ENCODE data around the gene FARS2. TPM values are rescaled to one million over a fixed set of nuclear protein-coding genes. Genes with fewer than 3 reads are reported as not detected.

FARS2 gene
- total and polyA plus RNA-seq, 2 of the 13 experiments (the other 11 are each of a cell fraction or from before 2014, with no cell fraction given), result 15.4 to 26.0 TPM

- no peaks in the 10 kb centered on the region for H3K4me1 ChIP-seq (ENCODE audit: insufficient read depth, low read length)
- ChIA-PET POLR2A (no interaction called here), CTCF (ENCODE audit: low intra/inter-chr PET ratio, low total read pairs) (no interaction called here)
- in situ Hi-C loops (cut with HindIII; ENCODE audit: extremely low pct_ligation_motif_present, low pct_unique_long_range_greater_than_20kb), result no loop called here
- no peak overlapping the region for H3K9ac ChIP-seq (ENCODE audit: insufficient read depth, low read depth, low read length)
- H3K27ac ChIP-seq (ENCODE audit: extremely low read length, insufficient read depth, low read length), result no peak overlapping the region
- H4K20me1 ChIP-seq (ENCODE audit: insufficient read depth, low read length), result no peaks in the 10 kb centered on the region; the same call in 1 of the 2 replicates
- TF ChIP-seq ZNF670 (CRISPR knock-in tag; IDR thresholded peaks at IDR 0.05; ENCODE audit: borderline replicate concordance) (no peak), TRIM22 (IDR thresholded peaks at IDR 0.05) (no peak), NPAS2 (CRISPR knock-in tag; IDR thresholded peaks at IDR 0.05; ENCODE audit: borderline replicate concordance) (no peak), ZFYVE20 (CRISPR knock-in tag; IDR thresholded peaks at IDR 0.05; ENCODE audit: borderline replicate concordance, low read depth) (no peak), ZMAT5 (CRISPR knock-in tag; IDR thresholded peaks at IDR 0.05; ENCODE audit: borderline replicate concordance, low read depth) (no peak), ZNF562 (CRISPR knock-in tag; IDR thresholded peaks at IDR 0.05; ENCODE audit: borderline replicate concordance) (no peak), TEF (CRISPR knock-in tag; IDR thresholded peaks at IDR 0.05) (no peak), SMARCE1 (IDR thresholded peaks at IDR 0.05; ENCODE audit: borderline replicate concordance) (no peak), RBFOX2 (IDR thresholded peaks at IDR 0.05; ENCODE audit: low read depth, low read length) (no peak), ZNF737 (CRISPR knock-in tag; IDR thresholded peaks at IDR 0.05; ENCODE audit: borderline replicate concordance) (no peak), ZNF431 (CRISPR knock-in tag; IDR thresholded peaks at IDR 0.05; ENCODE audit: borderline replicate concordance, low read depth) (no peak), ZMYM2 (CRISPR knock-in tag; IDR thresholded peaks at IDR 0.05) (no peak), CTCF (CRISPR knock-in tag; IDR thresholded peaks at IDR 0.05) (no peak), SMAD3 (CRISPR knock-in tag; IDR thresholded peaks at IDR 0.05) (no peak), TIGD3 (CRISPR knock-in tag; IDR thresholded peaks at IDR 0.05; ENCODE audit: borderline replicate concordance) (no peak), STAG1 (CRISPR knock-in tag; IDR thresholded peaks at IDR 0.05) (no peak), NFATC3 (CRISPR knock-in tag; IDR thresholded peaks at IDR 0.05) (no peak), ZNF674 (CRISPR knock-in tag; IDR thresholded peaks at IDR 0.05; ENCODE audit: low read depth) (no peak), ZNF567 (CRISPR knock-in tag; IDR thresholded peaks at IDR 0.05; ENCODE audit: borderline replicate concordance) (no peak)
- H3K36me3 ChIP-seq (replicated peaks in 1 of 2; ENCODE audit: control insufficient read depth in 1 of 2, insufficient read depth in 2 of 2, low read length in 2 of 2), result no peaks in the 10 kb centered on the region
- FAIRE-seq (no peak), DNase-seq (ENCODE audit: low spot score) (no peak), ATAC-seq (no peak)
- H3K27me3 ChIP-seq (ENCODE audit: control insufficient read depth in 1 of 2, insufficient read depth in 2 of 2, low read length in 2 of 2), result no peaks in the 10 kb centered on the region
- no peak overlapping the region for H3K4me2 ChIP-seq (ENCODE audit: low read depth, low read length)
- BruUV-seq (replicated peaks), result no TSS peak
- intact Hi-C loops (cut with micrococcal nuclease; ENCODE audit: unreplicated experiment), result no loop called here
- H3K9me3 ChIP-seq (ENCODE audit: low read length), result no peaks in the 10 kb centered on the region
- H3K79me2 ChIP-seq (ENCODE audit: insufficient read depth, low read length), result no peaks in the 10 kb centered on the region
- 77% methylated on average over 2 of the region's 2 CpGs for WGBS (ENCODE audit: low lambda C conversion rate)
- H2AFZ ChIP-seq (ENCODE audit: low read length), result no peak overlapping the region
- no peak overlapping the region for H3K4me3 ChIP-seq (replicated peaks in 1 of 3; ENCODE audit: insufficient read depth in 1 of 3, low read depth in 2 of 3, low read length in 3 of 3)
These were observed 98.1 kb downstream of the FARS2 start for GRCh38 chr6:5359417-5359816.

Measured in HepG2 (cell line).